ENCODE data around the gene RPL6. TPM values are rescaled to one million over a fixed set of nuclear protein-coding genes. Genes with fewer than 3 reads are reported as not detected.
"Not testable (repeated sequence)": the region's sequence is repeated elsewhere in the genome, so short reads cannot be mapped to it uniquely, and the experiment has no call there.

Gene RPL6
- polyA plus RNA-seq (2011; rRNA removed) (2,254 and 2,667 TPM in 2 replicates), polyA minus RNA-seq (2011; rRNA and poly(A)+ RNA removed) (450 and 502 TPM in 2 replicates)

GRCh38 chr12:112409064-112409905 lies at the start of gene RPL6:
Gene RPL6, minus strand, starts transcription at chr12:112409605. Its CDS starts 949 bp downstream, at chr12:112408656.
- Histone ChIP-seq H3K9me3 (ENCODE audit: control insufficient read depth, insufficient read depth, low read length) (no peaks in the 10 kb centered on the region; the same call in 1 of the 2 replicates), H3K27ac (ENCODE audit: low read depth, low read length) (peak within 1 kb of the TSS; percentile 92), H3K27me3 (ENCODE audit: control insufficient read depth, insufficient read depth, low read length) (no peaks in the 10 kb centered on the region), H3K4me3 (ENCODE audit: low read depth, low read length) (peak within 1 kb of the TSS; percentile 93)
- DNase-seq (ENCODE audit: low read depth, low spot score) = peak; percentile 80
- ChIA-PET POLR2A (interaction anchor here (0.9 kb wide), 1 partner anchor 9 kb away, joined by 5 read pairs; the partner anchor contains the start of gene PTPN11), CTCF (no interaction called here)
- TF ChIP-seq CTCF (IDR thresholded peaks at IDR 0.05; ENCODE audit: low read depth, low read length) = no peak

- H3K27me3 ChIP-seq (ENCODE audit: control insufficient read depth, insufficient read depth, low read length) = no peaks in the 10 kb centered on the region
- ChIA-PET CTCF (interaction anchor here (0.7 kb wide), 1 partner anchor 48 kb away, joined by 3 read pairs; no protein-coding TSS in a partner anchor), POLR2A (no interaction called here)
- no peak for TF ChIP-seq CTCF (IDR thresholded peaks at IDR 0.05; ENCODE audit: low read depth, low read length)
- no peak for DNase-seq (ENCODE audit: low read depth, low spot score)
- H3K9me3 ChIP-seq (ENCODE audit: control insufficient read depth, insufficient read depth, low read length) = no peaks in the 10 kb centered on the region
- H3K27ac ChIP-seq (ENCODE audit: low read depth, low read length) = no peak overlapping the region
- H3K4me3 ChIP-seq (ENCODE audit: low read depth, low read length) = no peak overlapping the region
Observed at GRCh38 chr12:112458751-112459150, 49.3 kb upstream of the RPL6 start.

GRCh38 chr12:112458330-112458729 lies 48.9 kb upstream of the RPL6 start:
- no peak for TF ChIP-seq CTCF (IDR thresholded peaks at IDR 0.05; ENCODE audit: low read depth, low read length)
- Histone ChIP-seq H3K27ac (ENCODE audit: low read depth, low read length) (no peak overlapping the region), H3K9me3 (ENCODE audit: control insufficient read depth, insufficient read depth, low read length) (no peaks in the 10 kb centered on the region), H3K4me3 (ENCODE audit: low read depth, low read length) (no peak overlapping the region), H3K27me3 (ENCODE audit: control insufficient read depth, insufficient read depth, low read length) (no peaks in the 10 kb centered on the region)
- ChIA-PET POLR2A (no interaction called here), CTCF (interaction anchor here (0.7 kb wide), 1 partner anchor 49 kb away, joined by 3 read pairs; no protein-coding TSS in a partner anchor)
- no peak for DNase-seq (ENCODE audit: low read depth, low spot score)

- H3K4me3 ChIP-seq (ENCODE audit: low read depth, low read length); DNase-seq (ENCODE audit: low read depth, low spot score); H3K9me3 ChIP-seq (ENCODE audit: control insufficient read depth, insufficient read depth, low read length); H3K27me3 ChIP-seq (ENCODE audit: control insufficient read depth, insufficient read depth, low read length); POLR2A ChIA-PET; H3K27ac ChIP-seq (ENCODE audit: low read depth, low read length); CTCF ChIA-PET: not testable (repeated sequence)
Observed at GRCh38 chr12:112457142-112457541, 47.7 kb upstream of the RPL6 start.

- H3K27ac ChIP-seq (ENCODE audit: low read depth, low read length) = no peak overlapping the region
- H3K9me3 ChIP-seq (ENCODE audit: control insufficient read depth, insufficient read depth, low read length) = no peaks in the 10 kb centered on the region
- no peaks in the 10 kb centered on the region for H3K27me3 ChIP-seq (ENCODE audit: control insufficient read depth, insufficient read depth, low read length)
- no peak overlapping the region for H3K4me3 ChIP-seq (ENCODE audit: low read depth, low read length)
- DNase-seq (ENCODE audit: low read depth, low spot score) = no peak
- CTCF ChIA-PET = no interaction called here
- no peak for TF ChIP-seq CTCF (IDR thresholded peaks at IDR 0.05; ENCODE audit: low read depth, low read length)
- POLR2A ChIA-PET = no interaction called here
Observed at GRCh38 chr12:112456029-112456428, 46.6 kb upstream of the RPL6 start.
